ENCODE results near the gene ABCA12. TPM values are rescaled to one million over a fixed set of nuclear protein-coding genes. Genes with fewer than 3 reads are reported as not detected.

ABCA12 gene
- total RNA-seq, 4 donors from 2014 or later: not detected

DNA sequence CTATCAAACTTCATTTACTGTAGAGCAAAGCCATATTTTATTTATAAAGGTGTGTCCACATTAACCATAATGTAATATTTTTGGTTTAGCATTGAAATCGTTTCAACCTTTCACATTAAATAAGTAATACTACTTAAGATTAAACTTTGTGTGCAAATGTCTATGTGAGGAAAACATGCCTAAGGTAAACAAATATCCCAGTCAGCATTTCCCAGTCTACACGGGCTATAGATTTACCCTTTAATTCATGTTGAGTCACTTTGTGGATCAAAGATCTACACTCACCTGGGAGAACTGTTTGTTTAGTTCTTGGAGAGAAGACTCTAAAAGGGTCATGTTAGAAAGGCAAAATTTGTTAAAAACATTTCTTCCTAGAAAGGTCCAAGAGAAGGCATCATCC lies 89.1 kb downstream of the ABCA12 start:
- Histone ChIP-seq H3K4me3 (no peak overlapping the region), H3K4me1 (no peaks in the 10 kb centered on the region), H3K27me3 (no peaks in the 10 kb centered on the region), H3K27ac (replicated peaks in 1 of 4) (no peak overlapping the region), H3K9me3 (peaks cover 0 to 8% (median 4%) of the 10 kb centered on the region in 4 donors), H3K36me3 (no peaks in the 10 kb centered on the region)
- intact Hi-C loops (cut with DNase I): no loop called here
- 75% methylated on average over 2 of the region's 2 CpGs for WGBS
- TF ChIP-seq EP300 (IDR thresholded peaks at IDR 0.05): no peak
- no peak for TF ChIP-seq POLR2A (IDR thresholded peaks at IDR 0.05; ENCODE audit: low read depth)
- no peak for TF ChIP-seq POLR2AphosphoS5 (IDR thresholded peaks at IDR 0.05)
- TF ChIP-seq, protein P1, sequence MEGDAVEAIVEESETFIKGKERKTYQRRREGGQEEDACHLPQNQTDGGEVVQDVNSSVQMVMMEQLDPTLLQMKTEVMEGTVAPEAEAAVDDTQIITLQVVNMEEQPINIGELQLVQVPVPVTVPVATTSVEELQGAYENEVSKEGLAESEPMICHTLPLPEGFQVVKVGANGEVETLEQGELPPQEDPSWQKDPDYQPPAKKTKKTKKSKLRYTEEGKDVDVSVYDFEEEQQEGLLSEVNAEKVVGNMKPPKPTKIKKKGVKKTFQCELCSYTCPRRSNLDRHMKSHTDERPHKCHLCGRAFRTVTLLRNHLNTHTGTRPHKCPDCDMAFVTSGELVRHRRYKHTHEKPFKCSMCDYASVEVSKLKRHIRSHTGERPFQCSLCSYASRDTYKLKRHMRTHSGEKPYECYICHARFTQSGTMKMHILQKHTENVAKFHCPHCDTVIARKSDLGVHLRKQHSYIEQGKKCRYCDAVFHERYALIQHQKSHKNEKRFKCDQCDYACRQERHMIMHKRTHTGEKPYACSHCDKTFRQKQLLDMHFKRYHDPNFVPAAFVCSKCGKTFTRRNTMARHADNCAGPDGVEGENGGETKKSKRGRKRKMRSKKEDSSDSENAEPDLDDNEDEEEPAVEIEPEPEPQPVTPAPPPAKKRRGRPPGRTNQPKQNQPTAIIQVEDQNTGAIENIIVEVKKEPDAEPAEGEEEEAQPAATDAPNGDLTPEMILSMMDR (IDR thresholded peaks at IDR 0.05): no peak
- DNase-seq (ENCODE audit: extremely low spot score): no peak

DNA sequence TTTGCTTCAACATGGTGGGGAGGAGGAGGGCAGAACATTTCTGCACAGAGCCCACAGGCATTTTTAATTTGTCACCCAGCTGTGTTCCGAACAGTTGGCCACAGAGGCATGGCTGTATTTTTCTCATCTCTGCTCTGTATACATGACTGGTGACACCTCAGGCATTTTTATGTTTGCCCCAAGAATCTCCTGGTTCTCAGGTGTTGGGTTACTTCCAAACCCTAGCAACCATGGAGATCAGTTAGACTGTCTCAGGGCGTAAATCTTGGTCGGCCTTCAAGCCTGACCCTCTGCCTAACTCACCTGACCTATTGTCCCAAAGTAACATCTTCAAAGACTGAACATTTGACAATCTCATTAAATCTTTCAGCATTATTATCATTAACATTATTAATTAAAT lies 100.0 kb downstream of the ABCA12 start:
- Histone ChIP-seq H3K4me3 (no peak overlapping the region), H3K4me1 (no peaks in the 10 kb centered on the region), H3K9me3 (no peaks in the 10 kb centered on the region), H3K36me3 (no peaks in the 10 kb centered on the region), H3K27me3 (no peaks in the 10 kb centered on the region), H3K27ac (replicated peaks in 1 of 4) (no peak overlapping the region)
- intact Hi-C loops (cut with DNase I): no loop called here
- DNase-seq (ENCODE audit: extremely low spot score): no peak
- TF ChIP-seq POLR2AphosphoS5 (IDR thresholded peaks at IDR 0.05) (no peak), EP300 (IDR thresholded peaks at IDR 0.05) (no peak), POLR2A (IDR thresholded peaks at IDR 0.05; ENCODE audit: low read depth) (no peak)
- TF ChIP-seq, protein P1 (IDR thresholded peaks at IDR 0.05): no peak
- WGBS: 60% methylated on average over 3 of the region's 3 CpGs

DNA sequence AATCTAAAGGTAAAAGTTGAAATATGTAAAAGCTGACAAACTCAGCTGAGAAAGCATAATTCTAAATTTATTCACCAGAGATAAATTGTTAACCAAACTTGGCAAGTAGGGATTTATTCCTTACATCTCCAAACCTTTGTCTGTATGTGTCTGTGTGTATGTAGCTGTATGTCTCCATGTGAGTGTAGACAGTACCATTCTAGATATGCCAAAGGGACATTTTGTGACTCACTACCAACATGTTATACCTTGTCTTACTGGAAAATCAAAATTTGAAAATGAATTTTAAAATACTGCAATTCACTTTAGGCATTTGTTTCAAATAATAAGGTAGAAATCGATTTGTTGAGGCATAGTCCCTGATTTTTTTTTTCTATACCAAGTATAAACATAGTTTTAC lies 102.1 kb downstream of the ABCA12 start:
- TF ChIP-seq EP300 (IDR thresholded peaks at IDR 0.05): no peak
- TF ChIP-seq, protein P1 (IDR thresholded peaks at IDR 0.05): no peak
- H3K4me3 ChIP-seq: no peak overlapping the region
- no peak for DNase-seq (ENCODE audit: extremely low spot score)
- intact Hi-C loops (cut with DNase I): no loop called here
- H3K4me1 ChIP-seq: no peaks in the 10 kb centered on the region
- H3K27ac ChIP-seq (replicated peaks in 1 of 4): no peak overlapping the region
- H3K9me3 ChIP-seq: no peaks in the 10 kb centered on the region
- WGBS: 89% methylated on average over 1 of the region's 1 CpG
- no peaks in the 10 kb centered on the region for H3K27me3 ChIP-seq
- H3K36me3 ChIP-seq: no peaks in the 10 kb centered on the region

DNA sequence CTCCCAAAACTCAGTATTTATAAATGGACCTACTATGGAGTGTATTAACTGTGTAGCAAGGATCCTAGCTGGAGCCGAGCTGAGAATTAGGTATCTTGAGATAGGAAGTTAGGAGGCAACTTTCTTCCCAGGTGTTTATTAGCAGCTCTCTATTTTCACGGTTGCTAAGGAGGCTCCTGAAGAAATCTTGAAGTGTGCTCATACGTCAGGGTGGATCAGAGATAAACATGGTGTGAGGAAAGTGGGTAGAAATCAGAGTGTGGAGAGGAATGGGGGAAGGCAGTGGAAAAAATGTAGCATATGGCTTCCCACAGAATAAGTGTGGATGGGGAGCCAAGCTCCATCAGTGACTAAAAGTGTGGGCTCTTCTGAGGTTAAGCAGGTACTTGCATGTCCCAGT lies 104.3 kb downstream of the ABCA12 start:
- 57% methylated on average over 3 of the region's 3 CpGs for WGBS
- intact Hi-C loops (cut with DNase I): no loop called here
- Histone ChIP-seq H3K4me3 (no peak overlapping the region), H3K4me1 (no peaks in the 10 kb centered on the region), H3K9me3 (no peaks in the 10 kb centered on the region), H3K27me3 (no peaks in the 10 kb centered on the region), H3K27ac (replicated peaks in 1 of 4) (no peak overlapping the region), H3K36me3 (no peaks in the 10 kb centered on the region)
- no peak for DNase-seq (ENCODE audit: extremely low spot score)
- TF ChIP-seq POLR2AphosphoS5 (IDR thresholded peaks at IDR 0.05) (no peak), EP300 (IDR thresholded peaks at IDR 0.05) (no peak)

DNA sequence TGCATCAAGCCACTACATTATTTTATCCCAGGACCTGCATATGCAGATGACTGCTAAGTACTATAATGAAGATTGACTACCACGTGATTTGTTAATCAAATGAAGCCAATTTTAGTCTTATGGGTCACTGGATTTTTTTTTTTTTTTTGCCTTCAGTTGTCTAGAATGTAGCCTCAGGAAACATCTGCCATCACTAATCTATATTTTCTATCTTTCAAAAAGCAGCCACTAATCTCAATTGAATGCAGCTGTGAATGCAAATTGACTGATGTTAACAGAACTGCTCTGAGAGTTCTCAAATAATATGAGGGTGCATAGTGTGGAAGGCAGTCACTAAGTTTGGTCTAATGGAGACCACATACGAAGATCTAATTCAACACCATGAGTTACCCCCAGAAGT lies 106.3 kb downstream of the ABCA12 start:
- DNase-seq (ENCODE audit: extremely low spot score): no peak
- H3K27me3 ChIP-seq: no peaks in the 10 kb centered on the region
- no peak for TF ChIP-seq POLR2A (IDR thresholded peaks at IDR 0.05; ENCODE audit: low read depth)
- TF ChIP-seq, protein P1 (IDR thresholded peaks at IDR 0.05): no peak
- no peak for TF ChIP-seq EP300 (IDR thresholded peaks at IDR 0.05)
- no peak for TF ChIP-seq POLR2AphosphoS5 (IDR thresholded peaks at IDR 0.05)
- no peaks in the 10 kb centered on the region for H3K36me3 ChIP-seq
- intact Hi-C loops (cut with DNase I): no loop called here
- H3K4me3 ChIP-seq: no peak overlapping the region
- H3K9me3 ChIP-seq: no peaks in the 10 kb centered on the region
- 89% methylated on average over 2 of the region's 2 CpGs for WGBS
- H3K27ac ChIP-seq (replicated peaks in 1 of 4): no peak overlapping the region
- no peaks in the 10 kb centered on the region for H3K4me1 ChIP-seq

Data from esophagus muscularis mucosa (tissue), 4 donors.